Loucy (cell line): Measurements from ENCODE around the gene GABBR2.

Experiments
- H2AFZ ChIP-seq: fragments of 200-600 bp; sonication (generic); 2 replicates; pipeline ENCODE4 v1.6.0; 2016; ENCODE audit warnings: antibody characterized with exemption, mild to moderate bottlenecking, low read length, moderate library complexity
- H3F3A ChIP-seq: fragments of 200-600 bp; 2 replicates; pipeline ENCODE4 v1.6.0; 2016; ENCODE audit warnings: antibody characterized with exemption, low read depth, mild to moderate bottlenecking
- H3K27me3 ChIP-seq: fragments of 200-600 bp; sonication (generic); 2 replicates; pipeline ENCODE4 v1.6.1; 2014; ENCODE audit warnings: low read length, mild to moderate bottlenecking; ENCODE audit not compliant: insufficient read depth, poor library complexity, severe bottlenecking
- H3K36me3 ChIP-seq: fragments of 200-600 bp; sonication (generic); 2 replicates; pipeline ENCODE4 v1.6.1; 2016; ENCODE audit warnings: low read length; ENCODE audit not compliant: insufficient read depth
- H3K4me1 ChIP-seq: fragments of 200-600 bp; sonication (generic); 2 replicates; pipeline ENCODE4 v1.5.1; 2014; ENCODE audit warnings: low read length, mild to moderate bottlenecking; ENCODE audit not compliant: insufficient read depth, poor library complexity, severe bottlenecking
- H3K4me2 ChIP-seq: fragments of 200-600 bp; sonication (generic); 2 replicates; pipeline ENCODE4 v1.6.0; 2014; ENCODE audit warnings: antibody characterized with exemption, low read length, low read depth, mild to moderate bottlenecking; ENCODE audit not compliant: poor library complexity, severe bottlenecking
- H3K4me3 ChIP-seq: fragments of 200-600 bp; sonication (generic); 2 replicates; pipeline ENCODE4 v1.5.1; 2014; ENCODE audit warnings: low read length, mild to moderate bottlenecking, mixed read lengths; ENCODE audit not compliant: poor library complexity, severe bottlenecking
- H3K79me2 ChIP-seq: fragments of 200-600 bp; sonication (generic); 2 replicates; pipeline ENCODE4 v1.6.1; 2014; ENCODE audit warnings: low read length; ENCODE audit not compliant: insufficient read depth
- H3K9ac ChIP-seq: fragments of 200-600 bp; sonication (generic); 2 replicates; pipeline ENCODE4 v1.6.0; 2014; ENCODE audit warnings: mild to moderate bottlenecking, low read depth, low read length, moderate library complexity; ENCODE audit not compliant: poor library complexity, severe bottlenecking
- H3K9me2 ChIP-seq: fragments of 200-600 bp; sonication (generic); replicated peaks from 2 replicates; pipeline ENCODE4 v1.6.1; 2016; ENCODE audit warnings: low read depth, low read length, mixed read lengths
- H3K9me3 ChIP-seq: fragments of 200-600 bp; sonication (generic); 2 replicates; pipeline ENCODE4 v1.6.1; 2014; ENCODE audit warnings: mild to moderate bottlenecking, antibody characterized with exemption, low read length, low read depth; ENCODE audit not compliant: insufficient read depth
- H4K20me1 ChIP-seq: fragments of 200-600 bp; sonication (generic); 2 replicates; pipeline ENCODE4 v1.6.0; 2014; ENCODE audit warnings: antibody characterized with exemption, low read length, mild to moderate bottlenecking; ENCODE audit not compliant: insufficient read depth, poor library complexity, severe bottlenecking
- EZH2phosphoT487 ChIP-seq: fragments of 200-600 bp; IDR thresholded peaks from 2 replicates; pipeline ENCODE4 v1.6.1; 2018; ENCODE audit warnings: antibody characterized with exemption, mild to moderate bottlenecking, moderate library complexity, borderline replicate concordance
- TF ChIP-seq, protein P1 (sequence below): fragments of 200-600 bp; sonication (generic); conservative IDR thresholded peaks from 2 replicates; pipeline ENCODE4 v1.5.1; 2014; ENCODE audit warnings: mild to moderate bottlenecking, antibody characterized with exemption, low read length

GABBR2 gene

GRCh38 chr9:98310752-98311392 lies 397.9 kb downstream of the GABBR2 start:
- Histone ChIP-seq H3K9me2 (no peaks in the 10 kb centered on the region), H3K4me3 (no peak overlapping the region), H3K9me3 (no peaks in the 10 kb centered on the region), H3K36me3 (no peaks in the 10 kb centered on the region), H3K4me2 (no peak overlapping the region), H3F3A (no peaks in the 10 kb centered on the region), H3K79me2 (no peaks in the 10 kb centered on the region), H2AFZ (no peak overlapping the region), H3K9ac (no peak overlapping the region), H3K4me1 (no peaks in the 10 kb centered on the region), H4K20me1 (no peaks in the 10 kb centered on the region), H3K27me3 (no peaks in the 10 kb centered on the region)
- TF ChIP-seq, protein P1, sequence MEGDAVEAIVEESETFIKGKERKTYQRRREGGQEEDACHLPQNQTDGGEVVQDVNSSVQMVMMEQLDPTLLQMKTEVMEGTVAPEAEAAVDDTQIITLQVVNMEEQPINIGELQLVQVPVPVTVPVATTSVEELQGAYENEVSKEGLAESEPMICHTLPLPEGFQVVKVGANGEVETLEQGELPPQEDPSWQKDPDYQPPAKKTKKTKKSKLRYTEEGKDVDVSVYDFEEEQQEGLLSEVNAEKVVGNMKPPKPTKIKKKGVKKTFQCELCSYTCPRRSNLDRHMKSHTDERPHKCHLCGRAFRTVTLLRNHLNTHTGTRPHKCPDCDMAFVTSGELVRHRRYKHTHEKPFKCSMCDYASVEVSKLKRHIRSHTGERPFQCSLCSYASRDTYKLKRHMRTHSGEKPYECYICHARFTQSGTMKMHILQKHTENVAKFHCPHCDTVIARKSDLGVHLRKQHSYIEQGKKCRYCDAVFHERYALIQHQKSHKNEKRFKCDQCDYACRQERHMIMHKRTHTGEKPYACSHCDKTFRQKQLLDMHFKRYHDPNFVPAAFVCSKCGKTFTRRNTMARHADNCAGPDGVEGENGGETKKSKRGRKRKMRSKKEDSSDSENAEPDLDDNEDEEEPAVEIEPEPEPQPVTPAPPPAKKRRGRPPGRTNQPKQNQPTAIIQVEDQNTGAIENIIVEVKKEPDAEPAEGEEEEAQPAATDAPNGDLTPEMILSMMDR: no peak
- no peak for TF ChIP-seq EZH2phosphoT487

GRCh38 chr9:98306384-98307145 lies 402.2 kb downstream of the GABBR2 start:
- Histone ChIP-seq H3K4me1 (no peaks in the 10 kb centered on the region), H4K20me1 (no peaks in the 10 kb centered on the region), H2AFZ (no peak overlapping the region), H3K79me2 (no peaks in the 10 kb centered on the region), H3F3A (no peaks in the 10 kb centered on the region), H3K36me3 (no peaks in the 10 kb centered on the region), H3K9me2 (no peaks in the 10 kb centered on the region), H3K9me3 (no peaks in the 10 kb centered on the region), H3K4me3 (no peak overlapping the region), H3K4me2 (no peak overlapping the region), H3K27me3 (no peaks in the 10 kb centered on the region), H3K9ac (no peak overlapping the region)
- TF ChIP-seq, protein P1: no peak
- TF ChIP-seq EZH2phosphoT487: no peak

DNA sequence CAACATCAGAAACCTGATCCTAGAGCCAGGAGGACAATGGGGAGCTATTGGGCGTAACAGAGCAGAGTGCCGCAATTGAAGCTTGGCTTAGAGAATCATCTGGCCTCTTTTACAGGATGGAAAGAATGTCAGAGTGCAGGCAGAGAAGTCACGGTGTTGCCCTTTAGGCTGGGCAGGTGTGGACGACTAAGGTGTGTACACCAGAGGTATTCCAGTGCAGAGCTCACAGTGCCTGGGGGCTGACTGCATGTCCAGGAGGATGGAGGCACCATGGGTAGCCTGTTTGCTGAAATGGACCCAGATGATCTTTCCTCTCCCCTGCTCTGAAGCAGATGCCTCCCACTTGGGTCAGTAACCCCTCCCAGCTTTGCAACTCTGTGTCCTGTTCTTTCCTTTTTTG lies 404.4 kb downstream of the GABBR2 start:
- Histone ChIP-seq H3K36me3 (no peaks in the 10 kb centered on the region), H3K4me1 (no peaks in the 10 kb centered on the region), H3K79me2 (no peaks in the 10 kb centered on the region), H3K9ac (no peak overlapping the region), H4K20me1 (no peaks in the 10 kb centered on the region), H3F3A (no peaks in the 10 kb centered on the region), H3K9me2 (no peaks in the 10 kb centered on the region), H2AFZ (no peak overlapping the region), H3K4me3 (no peak overlapping the region), H3K27me3 (no peaks in the 10 kb centered on the region), H3K9me3 (no peaks in the 10 kb centered on the region), H3K4me2 (no peak overlapping the region)
- TF ChIP-seq EZH2phosphoT487: no peak
- TF ChIP-seq, protein P1: no peak
